SU-DHL-6 (cell line): ENCODE results near the gene PRICKLE2.

Experiments used
- H2AFZ ChIP-seq: fragments of 200-600 bp; sonication (generic); 2 replicates; pipeline ENCODE4 v1.6.1; 2014; ENCODE audit warnings: low read depth, mild to moderate bottlenecking, moderate library complexity, mixed read lengths, antibody characterized with exemption, low read length; ENCODE audit not compliant: severe bottlenecking
- H3F3A ChIP-seq: fragments of 200-600 bp; shearing (Covaris generic); 2 replicates; pipeline ENCODE4 v1.6.0; 2016; ENCODE audit warnings: antibody characterized with exemption, mild to moderate bottlenecking; ENCODE audit not compliant: insufficient read depth
- H3K27ac ChIP-seq: fragments of 200-600 bp; sonication (generic); 2 replicates; pipeline ENCODE4 v1.5.1; 2016; ENCODE audit warnings: low read depth, mild to moderate bottlenecking, low read length, moderate library complexity, mixed read lengths
- H3K27me3 ChIP-seq: fragments of 200-600 bp; sonication (generic), shearing (Covaris generic); 2 replicates; pipeline ENCODE4 v1.6.0; 2014; ENCODE audit warnings: mild to moderate bottlenecking, low read length
- H3K36me3 ChIP-seq: fragments of 200-600 bp; sonication (generic); 2 replicates; pipeline ENCODE4 v1.6.1; 2014; ENCODE audit warnings: mild to moderate bottlenecking, low read length, mixed read lengths
- H3K4me2 ChIP-seq: fragments of 300-600, 200-600 bp; shearing (Covaris generic), sonication (generic); 2 replicates; pipeline ENCODE4 v1.6.0; 2014; ENCODE audit warnings: low read length, low read depth, mild to moderate bottlenecking; ENCODE audit not compliant: poor library complexity, severe bottlenecking
- H3K4me3 ChIP-seq: fragments of 200-600 bp; sonication (generic); 2 replicates; pipeline ENCODE4 v1.5.1; 2014; ENCODE audit warnings: antibody characterized with exemption, low read length, mild to moderate bottlenecking, mixed read lengths; ENCODE audit not compliant: insufficient read depth, poor library complexity, severe bottlenecking
- H3K79me2 ChIP-seq: fragments of 200-600 bp; sonication (generic); 2 replicates; pipeline ENCODE4 v1.6.1; 2014; ENCODE audit warnings: mild to moderate bottlenecking, low read length, moderate library complexity; ENCODE audit not compliant: insufficient read depth
- H3K9ac ChIP-seq: fragments of 200-600 bp; sonication (generic); 2 replicates; pipeline ENCODE4 v1.7.0; 2014; ENCODE audit warnings: mild to moderate bottlenecking, low read length
- H3K9me2 ChIP-seq: fragments of 200-600 bp; sonication (generic); replicated peaks from 2 replicates; pipeline ENCODE4 v1.6.1; 2014; ENCODE audit warnings: low read length; ENCODE audit not compliant: insufficient read depth
- H3K9me3 ChIP-seq: fragments of 200-600 bp; sonication (generic); 2 replicates; pipeline ENCODE4 v1.6.1; 2014; ENCODE audit warnings: low read length, mixed read lengths; ENCODE audit not compliant: insufficient read depth
- H4K20me1 ChIP-seq: fragments of 200-600 bp; sonication (generic); 2 replicates; pipeline ENCODE4 v1.6.1; 2014; ENCODE audit warnings: low read depth, mild to moderate bottlenecking, antibody characterized with exemption, low read length, moderate library complexity, mixed read lengths
- EZH2phosphoT487 ChIP-seq: fragments of 200-600 bp; sonication (generic), shearing (Covaris generic); conservative IDR thresholded peaks from 2 replicates; pipeline ENCODE4 v1.6.1; 2018; ENCODE audit warnings: mild to moderate bottlenecking, antibody characterized with exemption, low read length, moderate library complexity, mixed read lengths
- TF ChIP-seq, protein P1 (sequence below): fragments of 200-600 bp; sonication (generic); IDR thresholded peaks from one replicate; pipeline ENCODE4 v1.5.1; 2017; ENCODE audit warnings: antibody characterized with exemption, mild to moderate bottlenecking, low read length, moderate library complexity; ENCODE audit not compliant: insufficient read depth, poor library complexity, severe bottlenecking

PRICKLE2 gene

DNA sequence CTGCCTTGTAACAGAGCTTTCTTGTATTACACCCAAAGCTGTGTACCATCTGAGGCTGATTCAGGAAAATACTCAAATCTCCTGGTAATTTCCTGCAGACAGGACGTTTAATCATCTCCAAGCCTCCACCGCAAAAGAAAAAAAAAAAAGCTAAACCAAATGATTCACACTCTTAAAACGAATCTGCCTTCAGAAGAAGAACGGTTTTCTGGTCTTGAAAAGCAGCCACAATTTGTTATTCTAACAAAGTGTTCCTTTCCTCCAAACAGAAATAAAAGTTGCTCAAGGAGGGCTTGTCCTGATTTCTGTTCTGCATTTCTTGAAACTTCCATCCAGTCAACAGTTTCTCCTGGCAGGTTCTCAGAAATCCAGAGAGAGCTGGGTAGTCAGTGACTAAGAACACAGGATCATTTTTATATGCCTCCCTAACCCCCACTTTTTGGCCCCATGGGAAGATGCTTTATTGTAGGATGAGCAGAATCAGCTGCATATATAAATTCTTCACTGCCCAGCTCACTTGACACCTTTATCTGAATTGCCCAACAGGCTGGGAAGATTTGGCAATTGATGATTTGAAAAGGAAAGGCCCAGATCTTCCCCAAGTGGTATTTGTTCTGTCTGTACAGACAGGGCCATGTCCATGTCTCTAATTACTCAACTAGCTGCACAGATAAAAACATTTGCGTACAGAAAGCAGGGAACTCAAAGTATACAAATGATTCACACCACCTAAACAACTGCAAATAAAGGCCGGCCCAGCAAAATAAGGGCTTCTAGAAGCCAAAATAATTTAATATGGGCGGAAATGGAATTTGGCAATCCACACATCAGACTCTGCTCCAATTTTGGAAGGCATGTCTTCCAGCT, 41.0 kb upstream of the PRICKLE2 start:
- Histone ChIP-seq H3K9ac (no peak overlapping the region), H4K20me1 (no peaks in the 10 kb centered on the region), H3K4me2 (no peak overlapping the region), H3K9me3 (no peaks in the 10 kb centered on the region), H3K36me3 (no peaks in the 10 kb centered on the region), H3K27ac (no peak overlapping the region), H3K27me3 (no peaks in the 10 kb centered on the region), H3K9me2 (no peaks in the 10 kb centered on the region), H3K4me3 (no peak overlapping the region), H2AFZ (no peak overlapping the region), H3K79me2 (no peaks in the 10 kb centered on the region), H3F3A (no peaks in the 10 kb centered on the region)
- TF ChIP-seq, protein P1, sequence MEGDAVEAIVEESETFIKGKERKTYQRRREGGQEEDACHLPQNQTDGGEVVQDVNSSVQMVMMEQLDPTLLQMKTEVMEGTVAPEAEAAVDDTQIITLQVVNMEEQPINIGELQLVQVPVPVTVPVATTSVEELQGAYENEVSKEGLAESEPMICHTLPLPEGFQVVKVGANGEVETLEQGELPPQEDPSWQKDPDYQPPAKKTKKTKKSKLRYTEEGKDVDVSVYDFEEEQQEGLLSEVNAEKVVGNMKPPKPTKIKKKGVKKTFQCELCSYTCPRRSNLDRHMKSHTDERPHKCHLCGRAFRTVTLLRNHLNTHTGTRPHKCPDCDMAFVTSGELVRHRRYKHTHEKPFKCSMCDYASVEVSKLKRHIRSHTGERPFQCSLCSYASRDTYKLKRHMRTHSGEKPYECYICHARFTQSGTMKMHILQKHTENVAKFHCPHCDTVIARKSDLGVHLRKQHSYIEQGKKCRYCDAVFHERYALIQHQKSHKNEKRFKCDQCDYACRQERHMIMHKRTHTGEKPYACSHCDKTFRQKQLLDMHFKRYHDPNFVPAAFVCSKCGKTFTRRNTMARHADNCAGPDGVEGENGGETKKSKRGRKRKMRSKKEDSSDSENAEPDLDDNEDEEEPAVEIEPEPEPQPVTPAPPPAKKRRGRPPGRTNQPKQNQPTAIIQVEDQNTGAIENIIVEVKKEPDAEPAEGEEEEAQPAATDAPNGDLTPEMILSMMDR = no peak
- TF ChIP-seq EZH2phosphoT487 = no peak

DNA sequence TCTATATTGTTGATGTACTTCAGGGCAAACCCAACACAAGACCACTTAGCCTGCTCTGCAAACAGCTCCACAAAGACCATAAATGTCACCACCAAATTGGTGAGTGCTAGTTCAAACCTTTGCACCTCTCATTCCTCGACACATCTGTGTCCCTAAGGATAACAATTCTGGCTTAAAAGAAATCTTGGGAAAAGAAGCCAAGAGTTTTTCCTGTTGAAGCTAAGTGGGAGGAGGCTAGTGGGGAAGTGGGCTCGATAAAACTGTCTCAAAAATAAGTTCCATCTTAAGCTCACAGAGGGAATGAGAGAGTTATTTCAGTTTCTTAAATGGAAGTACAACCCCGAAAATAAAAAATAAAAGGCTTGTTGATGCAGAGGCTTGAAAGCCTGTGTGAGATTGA, 40.4 kb upstream of the PRICKLE2 start:
- H3F3A ChIP-seq = no peaks in the 10 kb centered on the region
- no peaks in the 10 kb centered on the region for H3K36me3 ChIP-seq
- no peaks in the 10 kb centered on the region for H3K27me3 ChIP-seq
- no peaks in the 10 kb centered on the region for H3K9me2 ChIP-seq
- TF ChIP-seq EZH2phosphoT487 = no peak
- TF ChIP-seq, protein P1 = no peak
- no peak overlapping the region for H3K27ac ChIP-seq
- no peaks in the 10 kb centered on the region for H4K20me1 ChIP-seq
- no peak overlapping the region for H3K4me3 ChIP-seq
- no peak overlapping the region for H3K9ac ChIP-seq
- no peak overlapping the region for H3K4me2 ChIP-seq
- H2AFZ ChIP-seq = no peak overlapping the region
- H3K9me3 ChIP-seq = no peaks in the 10 kb centered on the region
- H3K79me2 ChIP-seq = no peaks in the 10 kb centered on the region

GRCh38 chr3:64264501-64265109, 39.3 kb upstream of the PRICKLE2 start:
- Histone ChIP-seq H3K4me2 (no peak overlapping the region), H2AFZ (no peak overlapping the region), H3K79me2 (no peaks in the 10 kb centered on the region), H3K9me3 (no peaks in the 10 kb centered on the region), H3K9me2 (no peaks in the 10 kb centered on the region), H3K36me3 (no peaks in the 10 kb centered on the region), H3K27ac (no peak overlapping the region), H3K27me3 (no peaks in the 10 kb centered on the region), H3F3A (no peaks in the 10 kb centered on the region), H4K20me1 (no peaks in the 10 kb centered on the region), H3K4me3 (no peak overlapping the region), H3K9ac (no peak overlapping the region)
- TF ChIP-seq EZH2phosphoT487 = no peak
- TF ChIP-seq, protein P1 = no peak
